Measurements from ENCODE around the gene EMD. TPM values are rescaled to one million over a fixed set of nuclear protein-coding genes. Genes with fewer than 3 reads are reported as not detected.

EMD gene
- total RNA-seq, 1 experiment from 2014 or later: 49.8 TPM

DNA sequence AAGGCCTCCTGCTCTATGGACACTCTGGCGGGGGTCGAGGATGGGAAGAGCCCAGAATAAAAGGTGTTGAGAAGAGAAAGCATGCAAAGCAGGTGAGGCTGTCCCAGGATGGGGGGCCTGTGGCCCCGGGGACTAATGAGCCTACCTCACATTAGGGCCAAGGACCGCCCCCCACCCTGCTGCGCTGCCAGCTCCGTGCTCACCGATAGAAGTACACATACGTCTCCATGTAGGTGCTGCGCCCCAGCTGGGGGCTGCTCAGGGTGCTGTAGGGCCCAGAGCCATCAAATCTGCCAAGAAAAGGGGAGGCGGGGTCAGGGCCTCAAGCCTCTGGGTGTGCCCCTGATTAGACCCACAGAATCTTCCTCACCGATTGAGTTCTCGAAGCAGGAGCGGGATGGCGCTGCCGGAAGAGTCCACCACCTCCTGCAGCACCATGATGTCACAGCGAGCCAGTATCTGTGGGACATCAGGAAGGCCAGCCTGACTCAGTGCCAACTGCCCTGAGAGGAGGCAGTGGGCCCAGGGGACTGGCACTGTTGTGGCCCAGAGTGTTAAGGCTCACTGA is 25.6 kb downstream of the EMD start:
- in situ Hi-C loops (cut with HindIII; ENCODE audit: low sequenced_read_pairs): no loop called here
- no peak for DNase-seq (ENCODE audit: low spot score)

GRCh38 chrX:154408659-154409221 is 29.6 kb downstream of the EMD start:
- in situ Hi-C loops (cut with HindIII; ENCODE audit: low sequenced_read_pairs): no loop called here
- no peak for DNase-seq (ENCODE audit: low spot score)

DNA sequence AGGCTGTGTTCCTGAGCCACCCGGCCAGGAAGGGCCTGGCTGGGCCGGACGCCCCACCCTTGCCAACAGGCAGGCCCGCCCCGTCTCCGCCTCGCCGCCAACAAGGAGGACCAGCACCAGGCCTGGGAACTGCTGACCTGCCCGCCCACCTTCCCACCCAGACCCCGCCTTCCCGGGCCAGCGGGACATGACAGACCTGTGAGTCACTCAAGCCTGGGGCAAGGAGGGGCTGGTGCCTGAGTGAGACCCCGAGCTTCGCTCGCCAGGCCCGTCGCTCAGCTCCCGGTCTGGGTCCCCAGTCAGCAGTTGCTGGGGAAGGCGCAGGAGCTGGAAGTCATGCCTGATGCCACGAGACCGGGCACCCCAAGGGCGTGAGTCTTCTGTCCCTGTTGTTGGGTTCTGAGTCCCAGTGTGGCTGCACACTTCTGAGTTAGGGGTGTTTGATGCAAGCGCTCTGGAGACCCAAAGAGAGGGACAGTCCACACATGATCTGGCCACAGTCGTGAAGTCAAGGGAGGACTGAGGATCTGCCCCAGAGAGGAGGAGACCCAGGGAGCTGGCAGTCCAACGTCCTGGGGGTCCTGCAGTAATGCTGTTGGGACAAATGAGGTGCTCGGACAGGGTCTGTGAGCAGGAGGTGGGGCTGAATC is 30.3 kb downstream of the EMD start, which contains the start of gene DNASE1L1:
Gene DNASE1L1, minus strand, starts transcription at position 33 of the 650 bp plus-strand sequence. CDS start 3,686 bp downstream, outside the sequence.
- DNase-seq (ENCODE audit: low spot score): peak; percentile 26
- in situ Hi-C loops (cut with HindIII; ENCODE audit: low sequenced_read_pairs): no loop called here

GRCh38 chrX:154411981-154412340 is 32.9 kb downstream of the EMD start:
- peak; percentile 66 for DNase-seq (ENCODE audit: low spot score)
- in situ Hi-C loops (cut with HindIII; ENCODE audit: low sequenced_read_pairs): no loop called here

DNA sequence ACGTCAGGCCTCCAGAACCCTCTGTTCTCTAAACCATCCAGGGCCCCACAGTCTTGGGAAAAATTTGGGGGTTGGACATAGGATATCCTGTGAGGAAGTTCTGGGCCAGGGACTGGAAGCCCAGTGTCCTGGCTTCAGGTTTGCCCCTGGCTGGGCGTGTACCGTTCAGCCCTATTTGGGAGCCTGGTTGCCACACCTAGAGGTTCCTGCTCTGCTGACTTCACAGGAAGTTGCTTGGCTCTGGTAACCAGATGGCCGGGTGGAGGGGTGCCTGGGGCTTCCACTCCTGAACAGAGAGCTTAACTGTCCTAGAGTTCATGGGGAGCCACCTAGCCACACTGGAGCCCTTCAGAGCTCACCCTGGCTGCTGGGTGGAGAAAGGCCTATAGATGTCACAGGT is 33.4 kb downstream of the EMD start:
- no peak for DNase-seq (ENCODE audit: low spot score)
- in situ Hi-C loops (cut with HindIII; ENCODE audit: low sequenced_read_pairs): no loop called here

- in situ Hi-C loops (cut with HindIII; ENCODE audit: low sequenced_read_pairs): no loop called here
- DNase-seq (ENCODE audit: low spot score): no peak
These were observed 34.0 kb downstream of the EMD start for GRCh38 chrX:154413142-154413541.

- in situ Hi-C loops (cut with HindIII; ENCODE audit: low sequenced_read_pairs): no loop called here
- DNase-seq (ENCODE audit: low spot score): peak; percentile 65
These were observed 38.1 kb downstream of the EMD start for GRCh38 chrX:154417157-154417556.

GRCh38 chrX:154419189-154419588 is 40.1 kb downstream of the EMD start:
- no peak for DNase-seq (ENCODE audit: low spot score)
- in situ Hi-C loops (cut with HindIII; ENCODE audit: low sequenced_read_pairs): no loop called here

DNA sequence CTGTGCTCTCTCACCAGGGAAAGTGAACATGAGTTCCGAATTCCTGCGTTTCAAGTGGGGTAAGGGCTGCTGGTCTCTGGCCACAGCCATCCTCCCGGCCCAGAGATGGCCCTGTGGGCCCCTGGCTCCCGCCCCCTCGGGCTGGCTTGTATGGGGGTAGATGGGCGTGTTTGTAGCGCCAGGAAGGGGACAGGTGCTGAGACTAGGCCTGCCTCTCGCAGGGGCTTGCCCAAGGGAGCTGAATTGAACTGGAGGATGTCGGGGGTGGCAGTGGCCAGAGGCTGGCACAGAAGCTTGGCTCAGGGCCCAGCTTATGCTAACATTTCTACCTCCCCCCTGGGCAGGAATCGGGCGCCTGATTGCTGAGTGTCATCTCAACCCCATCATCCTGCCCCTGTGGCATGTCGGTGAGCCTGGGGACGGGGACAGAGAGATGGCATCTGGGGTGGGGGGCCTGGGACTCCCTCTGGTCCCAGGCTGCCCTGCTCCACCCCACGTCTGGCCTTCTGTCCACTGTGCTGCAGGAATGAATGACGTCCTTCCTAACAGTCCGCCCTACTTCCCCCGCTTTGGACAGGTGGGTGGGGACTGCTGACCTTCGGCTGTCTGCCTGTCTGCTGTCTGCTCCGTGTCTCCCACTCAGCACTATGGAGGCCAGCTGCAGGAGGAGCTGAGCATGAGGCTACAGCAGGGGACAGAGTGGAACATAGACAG is 40.8 kb downstream of the EMD start:
- in situ Hi-C loops (cut with HindIII; ENCODE audit: low sequenced_read_pairs): no loop called here
- no peak for DNase-seq (ENCODE audit: low spot score)

- DNase-seq (ENCODE audit: low spot score): no peak
- in situ Hi-C loops (cut with HindIII; ENCODE audit: low sequenced_read_pairs): no loop called here
These were observed 41.3 kb downstream of the EMD start for GRCh38 chrX:154420402-154420756.

DNA sequence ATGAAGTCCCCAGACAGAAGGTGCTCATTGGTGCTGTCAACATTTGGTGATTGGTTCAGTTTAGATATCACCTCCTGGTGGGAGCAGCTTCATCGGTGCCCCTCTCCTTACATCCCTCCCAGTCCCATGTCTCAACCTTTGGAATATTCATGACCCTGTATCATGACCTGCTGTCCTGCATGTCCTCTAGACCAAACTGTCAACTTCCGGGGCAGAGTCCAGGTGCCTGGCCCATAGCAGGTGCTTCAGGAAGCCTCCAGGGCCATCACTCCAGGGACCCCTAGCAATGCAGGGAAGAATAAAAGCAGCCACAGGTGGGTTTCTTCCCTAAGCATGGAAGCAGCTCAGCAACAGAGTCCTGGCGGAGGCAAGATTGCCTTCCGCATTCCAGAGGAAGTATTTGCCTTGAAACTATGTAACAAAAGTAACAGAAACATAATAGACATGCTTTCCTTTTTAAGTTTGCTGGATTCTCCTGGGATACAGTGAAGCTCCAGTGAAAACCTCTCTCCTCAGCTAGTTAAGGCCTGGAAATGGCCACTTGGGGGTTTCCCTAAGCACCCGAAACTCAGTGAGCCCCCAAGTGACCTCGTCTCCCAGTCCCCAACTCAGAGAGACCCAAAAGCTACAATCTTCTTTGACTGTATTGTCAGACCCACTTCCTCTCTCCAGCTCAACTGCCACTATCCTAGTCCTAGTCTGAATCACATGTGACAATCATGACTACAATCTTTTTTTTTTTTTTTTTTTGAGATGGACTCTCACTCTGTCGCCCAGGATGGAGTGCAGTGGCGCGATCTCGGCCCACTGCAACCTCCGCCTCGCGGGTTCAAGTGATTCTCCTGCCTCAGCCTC is 48.0 kb downstream of the EMD start:
- in situ Hi-C loops (cut with HindIII; ENCODE audit: low sequenced_read_pairs): no loop called here
- DNase-seq (ENCODE audit: low spot score): no peak

DNA sequence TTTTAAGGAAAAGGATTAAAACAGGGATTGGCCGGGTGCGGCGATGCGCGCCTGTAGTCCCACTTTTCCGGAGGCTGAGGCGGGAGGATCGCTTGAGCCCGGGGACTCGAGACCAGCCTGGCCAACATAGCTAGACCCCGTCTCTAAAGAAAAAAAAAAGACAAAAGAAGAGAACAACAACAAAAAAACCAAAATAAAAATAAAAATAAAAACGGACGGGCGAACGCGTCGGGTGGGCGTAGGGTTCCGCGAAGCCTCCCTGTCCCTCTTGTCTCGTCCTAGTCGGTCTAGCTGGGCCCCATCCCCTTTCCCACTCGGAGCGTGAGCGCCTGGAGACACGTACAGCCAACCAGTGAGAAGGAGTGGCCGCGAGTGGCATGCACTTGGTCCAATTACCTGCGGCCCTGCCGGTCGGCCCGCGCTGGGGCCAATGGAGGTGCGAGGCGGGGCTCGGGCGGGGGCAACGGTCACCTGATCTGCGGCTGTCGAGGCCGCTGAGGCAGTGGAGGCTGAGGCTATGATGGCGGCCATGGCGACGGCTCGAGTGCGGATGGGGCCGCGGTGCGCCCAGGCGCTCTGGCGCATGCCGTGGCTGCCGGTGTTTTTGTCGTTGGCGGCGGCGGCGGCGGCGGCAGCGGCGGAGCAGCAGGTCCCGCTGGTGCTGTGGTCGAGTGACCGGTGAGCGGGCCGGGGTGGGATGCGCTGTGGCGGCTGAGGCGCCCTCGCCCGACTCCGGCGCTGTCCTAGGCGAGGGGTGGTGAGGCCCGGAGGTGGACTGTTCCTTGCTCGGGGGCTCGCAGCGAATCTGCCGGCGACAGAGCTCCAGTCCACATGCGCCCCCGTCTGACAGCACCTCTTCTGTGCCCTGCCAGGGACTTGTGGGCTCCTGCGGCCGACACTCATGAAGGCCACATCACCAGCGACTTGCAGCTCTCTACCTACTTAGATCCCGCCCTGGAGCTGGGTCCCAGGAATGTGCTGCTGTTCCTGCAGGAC is 49.4 kb downstream of the EMD start, which contains the start of gene ATP6AP1:
Gene ATP6AP1, plus strand, starts transcription at position 502 of the 996 bp plus-strand sequence. Its CDS starts 16 bp downstream, at position 518.
- DNase-seq (ENCODE audit: low spot score): peak; percentile 92
- in situ Hi-C loops (cut with HindIII; ENCODE audit: low sequenced_read_pairs): no loop called here

DNA sequence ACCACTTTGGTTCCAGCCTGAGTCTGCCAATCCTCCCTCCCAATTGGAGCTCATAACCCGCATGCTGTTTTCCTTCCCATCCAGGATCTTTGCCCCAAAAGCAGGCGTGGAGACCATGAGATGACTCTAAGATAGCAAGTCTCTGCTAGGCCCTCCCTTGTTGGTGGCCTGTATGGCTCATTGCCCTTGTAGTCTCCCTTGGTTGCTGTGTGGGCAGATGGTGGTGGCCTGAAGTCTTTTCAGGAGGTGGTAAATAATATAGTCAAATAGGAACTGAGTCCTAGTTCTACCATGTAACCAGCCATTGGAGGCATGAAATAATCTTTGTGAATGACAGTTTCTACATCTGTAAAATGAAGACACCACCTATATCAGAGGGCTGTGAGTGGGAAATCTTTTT is 50.6 kb downstream of the EMD start:
- no peak for DNase-seq (ENCODE audit: low spot score)
- in situ Hi-C loops (cut with HindIII; ENCODE audit: low sequenced_read_pairs): no loop called here

GRCh38 chrX:154430479-154430878 is 51.4 kb downstream of the EMD start:
- DNase-seq (ENCODE audit: low spot score): no peak
- in situ Hi-C loops (cut with HindIII; ENCODE audit: low sequenced_read_pairs): no loop called here

- in situ Hi-C loops (cut with HindIII; ENCODE audit: low sequenced_read_pairs): no loop called here
- no peak for DNase-seq (ENCODE audit: low spot score)
These were observed 51.8 kb downstream of the EMD start for GRCh38 chrX:154430916-154431315.

All from G401 (cell line).